ENCODE results near the gene OGDH.
"Not testable (repeated sequence)": the region's sequence is repeated elsewhere in the genome, so short reads cannot be mapped to it uniquely, and the experiment has no call there.

Gene OGDH

DNA sequence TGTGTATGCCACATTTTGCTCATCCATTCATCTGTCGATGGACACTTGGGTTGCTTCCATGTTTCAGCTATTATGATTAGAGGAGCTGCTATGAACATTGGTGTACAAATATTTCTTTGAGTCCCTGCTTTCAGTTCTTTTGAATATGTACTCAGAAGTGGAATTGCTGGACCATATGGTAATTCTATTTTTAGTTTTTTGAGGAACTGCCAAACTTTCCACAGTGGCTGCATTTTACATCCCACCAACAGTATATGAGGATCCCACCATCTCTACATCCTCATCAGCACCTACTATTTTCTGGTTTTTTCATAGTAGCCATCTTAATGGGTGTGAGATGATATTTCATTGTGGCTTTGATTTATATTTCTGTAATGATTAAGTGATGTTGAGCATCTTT lies 97.5 kb downstream of the OGDH start:
- no peak for DNase-seq (ENCODE audit: low read depth in 1 of 2, low spot score in 1 of 2)

DNA sequence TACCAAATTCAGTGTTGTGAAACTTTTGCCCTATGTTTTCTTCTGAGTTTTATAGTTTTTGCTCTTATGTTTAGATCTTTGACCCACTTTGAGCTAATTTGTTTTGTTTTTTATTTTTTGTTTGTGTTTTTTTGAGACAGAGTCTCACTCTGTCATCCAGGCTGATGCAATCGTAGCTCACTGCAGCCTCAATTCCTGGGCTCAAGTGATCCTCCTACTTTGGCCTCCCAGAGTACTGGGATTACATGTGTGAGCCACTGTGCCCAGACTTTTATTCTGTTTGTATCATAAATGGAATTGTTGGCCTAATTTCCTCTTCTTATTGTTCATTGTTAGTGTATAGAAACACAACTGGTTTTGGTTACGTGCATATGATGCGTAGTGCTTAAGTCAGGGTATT lies 99.0 kb downstream of the OGDH start:
- no peak for DNase-seq (ENCODE audit: low read depth in 1 of 2, low spot score in 1 of 2)

DNA sequence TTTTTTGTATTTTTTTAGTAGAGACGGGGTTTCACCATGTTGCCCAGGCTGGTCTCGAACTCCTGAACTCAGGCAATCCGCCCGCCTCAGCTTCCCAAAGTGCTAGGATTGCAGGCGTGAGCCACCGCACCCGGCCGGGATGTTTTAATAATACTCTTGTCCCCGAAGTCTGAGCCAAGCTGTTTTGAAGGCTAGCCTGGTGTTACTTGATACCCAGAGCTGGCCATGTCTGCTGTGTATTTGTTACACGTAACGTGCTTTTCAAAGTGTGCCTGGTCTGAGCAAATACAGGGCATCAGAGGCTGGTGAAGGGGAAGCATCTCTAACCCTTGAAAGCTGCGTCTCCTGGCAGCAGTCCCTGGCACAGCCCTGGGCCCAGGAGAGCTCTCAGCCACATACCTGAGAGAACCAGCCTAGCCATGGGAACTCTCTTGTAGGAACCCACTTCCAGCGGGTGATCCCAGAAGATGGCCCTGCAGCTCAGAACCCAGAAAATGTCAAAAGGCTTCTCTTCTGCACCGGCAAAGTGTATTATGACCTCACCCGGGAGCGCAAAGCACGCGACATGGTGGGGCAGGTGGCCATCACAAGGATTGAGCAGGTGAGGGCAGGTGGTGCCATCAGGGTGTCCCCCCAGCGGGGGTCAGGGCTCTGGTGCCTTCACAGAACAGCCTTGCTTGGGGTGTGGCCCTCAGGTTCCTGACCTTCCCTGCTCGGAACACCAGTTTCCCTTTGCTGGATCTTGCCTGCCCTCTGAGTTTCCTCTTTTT lies 100.5 kb downstream of the OGDH start:
- DNase-seq (ENCODE audit: low read depth in 1 of 2, low spot score in 1 of 2), result no peak

DNA sequence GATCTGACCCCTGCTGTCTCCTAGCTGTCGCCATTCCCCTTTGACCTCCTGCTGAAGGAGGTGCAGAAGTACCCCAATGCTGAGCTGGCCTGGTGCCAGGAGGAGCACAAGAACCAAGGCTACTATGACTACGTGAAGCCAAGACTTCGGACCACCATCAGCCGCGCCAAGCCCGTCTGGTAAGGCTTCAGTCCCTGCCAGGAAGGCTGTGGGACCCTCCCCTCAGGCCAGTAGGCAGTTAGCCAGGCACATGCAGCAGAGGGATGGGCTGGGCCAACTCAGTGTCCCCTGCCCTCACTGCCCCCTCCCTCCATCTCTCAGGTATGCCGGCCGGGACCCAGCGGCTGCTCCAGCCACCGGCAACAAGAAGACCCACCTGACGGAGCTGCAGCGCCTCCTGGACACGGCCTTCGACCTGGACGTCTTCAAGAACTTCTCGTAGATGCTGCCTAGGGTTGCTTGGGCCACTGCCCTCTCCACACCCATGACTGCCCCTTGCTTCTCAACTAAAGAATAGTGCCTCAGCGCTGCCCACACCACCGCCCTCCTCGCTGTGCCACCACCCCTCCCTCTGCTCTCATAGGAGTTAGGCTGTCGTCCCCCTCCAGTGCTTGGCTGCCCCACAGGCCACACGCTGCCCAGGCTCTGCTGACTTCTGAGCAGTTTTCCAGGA lies 101.3 kb downstream of the OGDH start:
- no peak for DNase-seq (ENCODE audit: low read depth in 1 of 2, low spot score in 1 of 2)

DNA sequence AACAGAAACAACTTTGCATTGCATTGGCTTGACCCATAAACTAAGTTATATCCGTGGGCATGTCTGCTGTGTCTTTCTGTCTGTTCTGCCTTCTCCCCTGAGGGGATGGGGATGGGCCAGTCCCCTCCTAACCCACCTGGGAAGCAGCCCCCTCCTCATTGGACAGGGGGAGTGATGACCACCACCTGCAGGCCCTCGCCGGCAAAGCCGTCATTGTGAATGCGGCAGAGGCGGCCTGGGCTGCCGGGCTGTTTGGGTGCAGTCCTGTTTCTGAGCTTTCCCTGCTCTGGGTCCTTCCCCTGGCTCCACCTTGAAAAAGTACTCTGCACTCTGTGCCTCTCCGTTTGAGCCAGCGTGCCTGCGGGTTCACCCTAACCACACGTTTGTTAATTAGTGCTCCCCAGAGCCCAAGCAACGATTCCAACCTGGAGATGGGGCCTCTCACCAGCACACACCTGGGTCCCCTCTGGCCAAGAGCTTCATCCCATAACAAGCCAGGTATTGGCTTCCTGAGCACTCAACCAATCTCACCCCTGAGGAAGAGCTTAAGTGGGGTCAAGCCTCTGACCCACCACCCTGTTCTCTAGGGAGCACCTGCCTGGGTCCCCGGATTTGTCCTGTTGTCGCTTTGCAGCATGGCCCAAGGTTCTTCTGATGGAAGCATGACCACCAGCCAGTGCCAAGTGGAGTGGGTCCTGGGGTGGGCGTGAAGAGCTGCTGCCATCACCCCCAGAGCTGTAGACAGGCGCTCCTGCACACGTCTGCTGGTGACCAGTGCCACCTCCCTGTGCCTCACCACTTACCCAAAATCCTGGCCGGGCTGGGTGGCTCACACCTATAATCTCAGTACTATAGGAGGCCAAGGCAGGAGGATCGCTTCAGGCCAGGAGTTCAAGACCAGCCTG lies 102.8 kb downstream of the OGDH start:
- DNase-seq (ENCODE audit: low read depth in 1 of 2, low spot score in 1 of 2), result no peak

DNA sequence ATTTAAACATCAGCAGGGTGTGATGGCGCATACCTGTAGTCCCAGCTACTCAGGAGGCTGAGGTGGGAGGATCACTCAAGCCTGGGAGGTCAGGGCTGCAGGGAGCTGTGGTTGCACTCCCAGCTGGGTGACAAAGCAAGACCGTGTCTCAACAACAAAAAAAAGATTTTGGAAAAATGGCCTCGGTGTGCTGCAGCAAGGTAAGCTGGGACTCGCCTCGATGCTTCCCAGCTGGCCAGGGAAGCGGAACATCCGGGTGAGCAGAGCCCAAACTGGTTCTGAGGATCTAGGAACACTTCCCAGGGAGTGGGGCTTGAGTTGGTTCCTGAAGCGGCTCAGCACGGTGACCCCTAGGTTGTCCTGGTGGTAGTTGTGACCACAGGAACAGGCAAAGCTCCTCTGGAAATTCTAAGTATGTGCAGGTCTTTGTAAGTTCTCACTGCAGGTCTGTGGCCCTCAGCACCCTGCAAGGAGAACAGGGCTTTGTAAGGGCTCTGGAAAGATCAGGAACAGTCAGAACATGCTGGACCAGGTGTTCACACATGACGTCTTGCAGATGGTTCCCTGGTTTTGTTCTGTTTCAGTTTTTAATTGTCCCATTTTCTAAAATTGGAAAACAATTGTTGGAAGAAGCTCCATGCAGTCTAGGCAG lies 103.6 kb downstream of the OGDH start:
- DNase-seq (ENCODE audit: low read depth in 1 of 2, low spot score in 1 of 2), result no peak

DNA sequence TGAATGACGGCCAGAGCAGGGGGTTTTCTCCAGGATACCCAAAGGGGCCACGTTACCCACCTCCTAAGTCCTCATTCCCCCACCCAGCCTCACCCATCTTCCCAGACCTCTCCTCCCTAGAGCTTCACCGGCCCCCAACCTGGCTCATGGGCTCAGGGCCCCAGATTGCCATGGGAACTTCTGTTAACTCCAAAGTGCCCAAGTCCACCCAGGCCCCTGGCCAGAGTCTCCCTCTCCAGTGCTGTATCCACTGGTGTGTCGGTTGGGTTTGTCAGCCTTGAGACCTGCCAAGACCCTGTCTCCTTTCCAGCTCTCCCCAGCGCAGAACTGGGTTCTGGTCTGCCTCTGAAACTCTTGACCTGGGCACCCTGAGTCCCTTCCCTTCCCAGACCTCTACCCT lies 105.1 kb downstream of the OGDH start:
- DNase-seq (ENCODE audit: low read depth in 1 of 2, low spot score in 1 of 2), result no peak

DNA sequence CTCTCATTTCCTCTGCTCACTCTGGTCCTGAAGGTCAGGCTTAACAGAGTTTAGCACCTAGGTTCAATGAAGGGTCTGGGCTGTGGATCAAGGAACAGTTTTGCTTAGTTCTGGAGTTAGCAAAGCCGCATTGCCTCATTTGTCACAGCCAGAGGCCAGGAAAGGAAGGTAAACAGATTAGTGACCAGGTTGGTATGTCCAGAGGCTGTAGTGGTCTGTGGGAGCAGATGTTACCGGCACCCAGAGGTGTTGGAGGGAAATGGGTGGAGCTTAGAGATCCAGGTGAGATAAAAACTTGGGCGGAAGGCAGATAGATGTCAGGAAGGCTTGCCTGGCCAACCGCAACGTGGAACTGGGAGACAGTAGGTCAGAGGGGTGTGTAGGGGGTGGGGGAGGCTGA lies 105.6 kb downstream of the OGDH start:
- no peak for DNase-seq (ENCODE audit: low read depth in 1 of 2, low spot score in 1 of 2)

DNA sequence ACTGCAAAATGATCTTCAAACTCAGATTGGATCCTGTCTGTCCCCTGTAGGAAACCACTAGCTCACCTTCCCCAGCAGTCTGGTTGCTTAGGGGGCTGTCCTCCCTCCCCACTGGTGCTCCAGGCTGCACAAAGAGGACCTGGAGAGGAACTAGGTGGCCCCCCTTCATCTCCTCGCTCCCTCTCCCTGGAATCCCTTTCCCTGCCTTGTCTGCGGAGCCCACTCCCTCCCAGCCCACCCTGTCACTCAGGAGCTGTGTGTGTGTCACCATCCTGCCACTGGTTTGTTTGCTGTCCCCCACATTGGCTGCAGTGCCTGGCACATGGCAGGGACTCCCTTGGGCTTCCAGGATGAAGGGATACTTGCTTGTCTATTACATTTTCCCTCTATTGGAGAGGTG lies 106.7 kb downstream of the OGDH start:
- no peak for DNase-seq (ENCODE audit: low read depth in 1 of 2, low spot score in 1 of 2)

DNA sequence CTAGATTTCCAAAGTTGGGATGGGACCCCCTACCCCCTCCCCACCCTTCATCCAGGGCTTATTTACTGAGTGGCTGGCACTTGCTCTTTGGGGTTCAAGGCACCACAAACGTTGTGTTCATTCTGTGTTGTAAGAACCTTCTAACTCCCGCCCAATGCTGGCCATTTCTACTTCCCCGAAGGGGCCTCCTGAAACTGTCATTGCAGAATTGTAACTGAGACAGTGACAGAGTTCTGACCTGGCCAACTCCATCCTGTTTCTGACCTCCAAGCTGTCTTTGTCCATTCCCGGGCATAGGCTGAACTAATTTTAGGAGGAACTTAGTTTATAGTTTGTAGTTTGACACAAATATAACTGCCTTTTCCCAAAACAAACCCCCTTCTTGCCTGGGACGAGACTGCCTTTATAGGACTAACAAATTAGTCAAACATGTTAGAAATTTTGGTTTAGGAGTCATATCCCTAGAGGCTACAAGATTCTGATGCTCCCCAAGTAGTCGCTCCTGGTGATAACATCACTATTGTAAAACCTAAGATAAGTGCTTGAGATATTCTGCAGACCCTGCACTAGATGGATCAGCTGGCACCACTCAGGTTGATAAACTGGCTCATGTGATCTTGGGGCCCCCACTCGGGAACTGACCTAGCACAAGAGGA lies 107.4 kb downstream of the OGDH start:
- no peak for DNase-seq (ENCODE audit: low read depth in 1 of 2, low spot score in 1 of 2)

DNA sequence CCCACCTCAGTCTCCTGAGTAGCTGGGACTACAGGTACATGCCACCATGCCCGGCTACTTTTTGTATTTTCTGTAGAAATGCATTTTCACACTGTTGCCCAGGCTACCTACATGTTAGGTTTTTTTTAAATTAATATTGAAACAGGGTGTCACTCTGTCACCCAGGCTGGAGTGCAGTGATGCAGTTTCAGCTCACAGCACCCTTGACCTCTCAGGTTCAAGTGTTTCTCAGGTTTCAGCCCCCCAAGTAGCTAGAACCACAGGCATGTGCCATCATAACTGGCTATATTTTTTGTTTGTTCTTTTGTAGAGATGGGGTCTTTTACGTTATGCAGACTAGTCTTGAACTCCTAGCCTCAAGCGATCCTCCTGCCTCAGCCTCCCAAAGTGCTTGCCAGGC lies 109.8 kb downstream of the OGDH start:
- DNase-seq (ENCODE audit: low read depth in 1 of 2, low spot score in 1 of 2), result no peak

DNA sequence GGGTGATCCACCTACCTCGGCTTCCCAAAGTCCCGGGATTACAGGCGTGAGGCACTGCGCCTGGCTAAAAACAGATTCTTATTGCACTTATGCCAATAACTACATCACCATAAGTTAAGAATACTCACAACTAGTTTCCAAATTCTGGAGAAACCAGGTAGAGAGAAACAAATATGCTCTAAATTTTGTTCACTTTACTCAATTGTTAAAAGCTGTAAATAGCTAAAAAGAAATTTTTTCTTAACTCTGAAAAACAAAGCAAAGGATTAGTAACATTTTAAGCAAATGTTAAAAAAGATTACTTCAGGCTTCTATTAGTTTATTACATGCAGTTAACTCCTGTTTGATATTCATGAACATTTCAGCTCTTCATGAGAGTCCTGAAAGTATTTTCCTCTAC lies 113.9 kb downstream of the OGDH start:
- DNase-seq (ENCODE audit: low read depth in 1 of 2, low spot score in 1 of 2), result no peak

DNA sequence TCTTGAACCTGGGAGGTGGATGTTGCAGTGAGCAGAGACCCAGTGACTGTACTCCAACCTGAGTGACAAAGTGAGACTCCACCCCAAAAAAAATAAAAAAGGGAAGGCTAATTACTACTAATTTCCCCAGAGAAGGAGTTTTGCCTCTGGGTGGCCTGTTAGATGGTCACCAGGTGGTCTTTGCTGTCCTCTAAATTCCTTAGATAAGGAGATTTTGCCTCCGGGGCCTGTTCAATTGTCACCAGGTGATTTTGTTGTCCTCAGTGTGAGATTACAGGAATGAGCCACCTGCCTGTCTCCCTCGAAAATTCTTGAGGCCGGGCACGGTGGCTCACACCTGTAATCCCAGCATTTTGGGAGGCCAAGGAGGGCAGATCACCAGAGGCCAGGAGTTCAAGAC lies 117.8 kb downstream of the OGDH start:
- DNase-seq (ENCODE audit: low read depth in 1 of 2, low spot score in 1 of 2), result no peak

DNA sequence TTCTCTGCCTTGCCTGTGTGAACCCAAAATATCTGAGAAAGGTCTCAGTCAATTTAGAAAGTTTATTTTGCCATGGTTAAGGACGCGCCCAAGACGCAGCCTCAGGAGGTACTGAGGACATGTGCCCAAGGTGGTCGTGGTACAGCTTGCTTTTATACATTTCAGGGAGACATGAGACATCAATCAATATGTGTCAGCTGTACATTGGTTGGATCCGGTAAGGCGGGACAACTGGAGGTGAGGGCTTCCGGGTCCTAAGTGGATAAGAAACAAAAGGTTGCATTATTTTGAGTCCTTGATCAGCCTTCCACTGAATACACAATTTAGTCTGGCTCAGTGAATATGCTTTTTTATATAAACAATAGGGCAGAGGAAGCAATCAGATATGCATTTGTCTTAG lies 119.8 kb downstream of the OGDH start:
- not testable (repeated sequence) for DNase-seq (ENCODE audit: low read depth in 1 of 2, low spot score in 1 of 2)

DNA sequence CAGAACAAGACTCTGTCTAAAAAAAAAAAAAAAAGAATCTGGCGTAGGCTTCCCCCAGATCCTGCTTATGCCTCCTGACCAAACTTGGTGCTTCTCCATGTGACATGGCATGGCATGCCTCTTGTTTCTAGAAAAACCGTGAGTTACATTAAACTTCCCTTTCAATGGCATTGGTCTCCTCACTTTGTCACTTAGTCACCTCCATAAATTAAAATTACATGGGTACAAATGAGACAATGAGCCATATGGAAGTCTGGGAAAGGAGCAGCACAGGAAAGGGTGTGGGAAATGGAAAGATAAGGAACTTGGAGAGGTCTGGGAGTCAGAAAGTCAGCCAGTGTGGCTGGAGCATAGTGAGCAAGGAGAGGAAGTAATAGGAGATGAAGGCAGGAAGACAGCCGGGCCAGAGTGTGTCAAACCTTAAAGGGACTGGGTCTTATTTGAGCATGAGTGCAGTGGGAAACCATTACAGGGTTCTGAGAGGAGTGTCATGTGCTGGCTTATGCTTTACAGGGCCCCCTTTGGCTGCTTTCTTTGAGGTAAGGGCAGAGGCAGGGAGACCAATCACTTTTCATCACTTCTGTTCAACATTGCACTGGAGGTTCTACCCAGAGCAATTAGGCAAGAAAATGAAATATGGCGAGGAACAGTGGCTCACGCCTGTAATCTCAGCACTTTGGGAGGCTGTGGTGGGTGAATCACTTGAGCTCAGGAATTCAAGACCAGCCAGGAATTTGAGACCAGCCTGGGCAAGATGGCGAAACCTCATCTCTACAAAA lies 120.9 kb downstream of the OGDH start:
- DNase-seq (ENCODE audit: low read depth in 1 of 2, low spot score in 1 of 2), result no peak

DNA sequence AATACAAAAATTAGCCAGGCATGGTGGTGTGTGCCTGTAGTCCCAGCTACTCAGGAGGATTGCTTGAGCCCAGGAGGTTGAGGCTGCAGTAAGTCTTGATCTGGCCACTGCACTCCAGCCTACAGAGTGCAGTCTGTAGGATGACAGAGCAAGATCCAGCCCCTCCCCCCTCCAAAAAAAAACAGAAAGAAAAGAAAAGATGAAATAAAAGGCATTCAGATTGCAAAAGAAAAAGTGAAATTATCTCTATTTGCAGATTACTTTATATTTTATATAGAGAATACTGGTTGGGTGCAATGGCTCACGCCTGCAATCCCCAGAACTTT lies 121.5 kb downstream of the OGDH start:
- no peak for DNase-seq (ENCODE audit: low read depth in 1 of 2, low spot score in 1 of 2)

DNA sequence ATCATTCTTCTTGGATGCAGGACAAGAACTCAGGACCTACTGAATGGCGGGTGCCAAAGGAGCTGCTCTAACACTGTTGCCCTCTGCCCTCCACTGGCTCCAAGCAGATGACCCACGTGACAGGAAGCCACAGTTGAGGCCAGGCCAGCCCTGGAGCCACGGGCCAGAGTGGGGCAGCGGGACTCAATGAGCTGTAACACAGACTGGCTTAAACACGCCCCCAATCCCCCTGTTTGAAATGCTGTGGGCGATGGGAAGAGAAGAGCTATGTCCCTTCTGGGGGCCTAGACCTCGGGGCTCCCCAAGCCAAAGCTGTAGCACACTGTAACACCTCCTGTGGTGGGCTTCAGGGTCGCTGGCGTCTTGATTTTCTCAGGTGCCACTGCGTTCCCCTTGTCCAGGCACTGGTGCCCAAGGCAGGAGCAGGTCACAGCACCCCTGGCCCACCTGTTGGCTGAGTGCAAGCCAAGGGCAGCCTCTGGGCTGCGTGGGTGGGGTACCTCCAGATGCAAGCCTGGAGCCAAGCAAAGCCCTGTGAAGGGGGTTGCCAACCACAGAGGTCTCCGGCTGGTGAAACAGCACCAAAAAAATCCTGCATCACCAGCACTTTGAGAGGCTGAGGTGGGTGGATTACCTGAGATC lies 123.6 kb downstream of the OGDH start:
- DNase-seq (ENCODE audit: low read depth in 1 of 2, low spot score in 1 of 2), result no peak

DNA sequence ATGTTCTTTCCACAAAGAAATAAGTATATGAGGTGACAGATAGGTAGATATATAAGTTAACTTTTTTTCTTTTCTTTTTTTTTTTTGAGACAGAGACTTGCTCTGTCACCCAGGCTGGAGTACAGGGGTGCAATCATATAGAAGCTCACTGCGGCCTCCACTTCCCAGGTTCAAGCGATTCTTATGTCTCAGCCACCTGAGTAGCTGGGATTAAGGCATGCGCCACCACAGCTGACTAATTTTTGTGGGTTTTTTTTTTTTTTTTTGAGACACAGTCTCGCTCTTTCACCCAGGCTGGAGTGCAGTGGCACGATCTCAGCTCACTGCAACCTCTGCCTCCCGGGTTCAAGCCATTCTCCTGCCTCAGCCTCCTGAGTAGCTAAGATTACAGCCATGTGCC lies 126.5 kb downstream of the OGDH start:
- not testable (repeated sequence) for DNase-seq (ENCODE audit: low read depth in 1 of 2, low spot score in 1 of 2)

DNA sequence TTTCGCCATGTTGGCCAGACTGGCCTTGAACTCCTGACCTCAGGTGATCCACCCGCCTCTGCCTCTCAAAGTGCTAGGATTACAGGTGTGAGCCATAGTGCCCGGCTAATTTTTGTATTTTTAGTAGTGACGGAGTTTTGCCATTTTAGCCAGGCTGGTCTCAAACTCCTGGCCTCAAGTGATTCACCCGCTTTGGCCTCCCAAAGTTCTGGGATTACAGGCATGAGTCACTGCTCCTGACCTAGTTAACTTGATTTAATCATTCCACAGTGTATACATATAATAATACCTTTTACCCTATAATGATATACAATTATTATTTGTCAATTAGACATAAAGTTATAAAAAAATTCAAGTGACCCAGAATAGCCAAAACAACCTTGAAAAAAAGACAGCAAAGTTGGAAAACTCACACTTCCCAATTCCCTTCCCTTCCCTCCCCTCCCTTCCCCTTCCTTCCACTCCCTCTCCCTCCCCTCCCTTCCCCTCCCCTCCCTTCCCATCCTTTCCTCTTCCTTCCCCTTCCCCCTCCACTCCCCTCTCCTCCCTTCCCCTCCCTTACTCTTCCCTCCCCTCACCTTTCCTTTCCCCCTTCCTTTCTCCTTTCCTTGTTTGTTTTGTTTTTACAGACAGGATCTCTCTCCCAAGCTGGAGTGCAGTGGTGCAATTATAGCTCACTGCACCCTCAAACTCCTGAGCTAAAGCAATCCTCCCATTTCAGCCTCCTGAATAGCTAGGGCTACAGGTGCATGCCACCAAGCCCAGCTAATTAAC lies 127.5 kb downstream of the OGDH start:
- no peak for DNase-seq (ENCODE audit: low read depth in 1 of 2, low spot score in 1 of 2)
